ENCODE measurements around the gene FAR2. TPM values are rescaled to one million over a fixed set of nuclear protein-coding genes. Genes with fewer than 3 reads are reported as not detected.

FAR2 gene
- total RNA-seq, 6 experiments from 2014 or later = 0.17 to 14.0 (median 8.5) TPM

GRCh38 chr12:29239336-29239735 is 90.3 kb downstream of the FAR2 start:
- H3K9me3 Mint-ChIP-seq = peaks cover 4% of the 10 kb centered on the region
- no peak overlapping the region for H3K4me3 Mint-ChIP-seq
- peaks cover 15% of the 10 kb centered on the region; the same call in 1 of the 2 replicates for H3K4me1 Mint-ChIP-seq (ENCODE audit: low read depth)
- TF ChIP-seq, protein P1, sequence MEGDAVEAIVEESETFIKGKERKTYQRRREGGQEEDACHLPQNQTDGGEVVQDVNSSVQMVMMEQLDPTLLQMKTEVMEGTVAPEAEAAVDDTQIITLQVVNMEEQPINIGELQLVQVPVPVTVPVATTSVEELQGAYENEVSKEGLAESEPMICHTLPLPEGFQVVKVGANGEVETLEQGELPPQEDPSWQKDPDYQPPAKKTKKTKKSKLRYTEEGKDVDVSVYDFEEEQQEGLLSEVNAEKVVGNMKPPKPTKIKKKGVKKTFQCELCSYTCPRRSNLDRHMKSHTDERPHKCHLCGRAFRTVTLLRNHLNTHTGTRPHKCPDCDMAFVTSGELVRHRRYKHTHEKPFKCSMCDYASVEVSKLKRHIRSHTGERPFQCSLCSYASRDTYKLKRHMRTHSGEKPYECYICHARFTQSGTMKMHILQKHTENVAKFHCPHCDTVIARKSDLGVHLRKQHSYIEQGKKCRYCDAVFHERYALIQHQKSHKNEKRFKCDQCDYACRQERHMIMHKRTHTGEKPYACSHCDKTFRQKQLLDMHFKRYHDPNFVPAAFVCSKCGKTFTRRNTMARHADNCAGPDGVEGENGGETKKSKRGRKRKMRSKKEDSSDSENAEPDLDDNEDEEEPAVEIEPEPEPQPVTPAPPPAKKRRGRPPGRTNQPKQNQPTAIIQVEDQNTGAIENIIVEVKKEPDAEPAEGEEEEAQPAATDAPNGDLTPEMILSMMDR (IDR thresholded peaks at IDR 0.05) = no peak
- H3K27me3 Mint-ChIP-seq (ENCODE audit: insufficient read depth) = no peaks in the 10 kb centered on the region; the same call in 1 of the 2 replicates
- no peaks in the 10 kb centered on the region for H3K36me3 Mint-ChIP-seq (ENCODE audit: low read depth)
- no peak for DNase-seq
- H3K27ac Mint-ChIP-seq = no peak overlapping the region

DNA sequence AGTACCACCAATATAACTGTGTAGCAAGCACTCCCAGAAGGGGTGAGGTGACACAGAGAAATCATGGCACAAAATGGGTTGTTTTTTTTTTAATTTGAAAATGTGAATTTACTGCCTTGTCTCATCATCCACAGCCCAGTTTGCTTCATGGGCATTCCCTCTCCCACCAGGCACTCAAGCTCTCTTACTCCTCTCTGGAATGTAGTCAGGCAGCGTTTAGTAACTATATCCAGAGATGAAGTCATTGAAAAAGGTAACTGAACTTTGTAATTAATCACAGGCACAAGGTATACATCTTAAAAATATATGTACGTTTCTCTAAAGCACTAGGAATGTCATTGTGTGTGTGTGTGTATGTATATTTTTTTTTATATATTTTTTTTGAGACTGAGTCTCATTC is 91.4 kb downstream of the FAR2 start:
- Mint-ChIP-seq H3K27me3 (ENCODE audit: insufficient read depth) (peaks cover 3% of the 10 kb centered on the region), H3K9me3 (peaks cover 4% of the 10 kb centered on the region), H3K4me1 (ENCODE audit: low read depth) (peaks cover 15% of the 10 kb centered on the region; the same call in 1 of the 2 replicates), H3K27ac (no peak overlapping the region), H3K36me3 (ENCODE audit: low read depth) (no peaks in the 10 kb centered on the region), H3K4me3 (no peak overlapping the region)
- no peak for DNase-seq
- TF ChIP-seq, protein P1 (IDR thresholded peaks at IDR 0.05) = no peak

DNA sequence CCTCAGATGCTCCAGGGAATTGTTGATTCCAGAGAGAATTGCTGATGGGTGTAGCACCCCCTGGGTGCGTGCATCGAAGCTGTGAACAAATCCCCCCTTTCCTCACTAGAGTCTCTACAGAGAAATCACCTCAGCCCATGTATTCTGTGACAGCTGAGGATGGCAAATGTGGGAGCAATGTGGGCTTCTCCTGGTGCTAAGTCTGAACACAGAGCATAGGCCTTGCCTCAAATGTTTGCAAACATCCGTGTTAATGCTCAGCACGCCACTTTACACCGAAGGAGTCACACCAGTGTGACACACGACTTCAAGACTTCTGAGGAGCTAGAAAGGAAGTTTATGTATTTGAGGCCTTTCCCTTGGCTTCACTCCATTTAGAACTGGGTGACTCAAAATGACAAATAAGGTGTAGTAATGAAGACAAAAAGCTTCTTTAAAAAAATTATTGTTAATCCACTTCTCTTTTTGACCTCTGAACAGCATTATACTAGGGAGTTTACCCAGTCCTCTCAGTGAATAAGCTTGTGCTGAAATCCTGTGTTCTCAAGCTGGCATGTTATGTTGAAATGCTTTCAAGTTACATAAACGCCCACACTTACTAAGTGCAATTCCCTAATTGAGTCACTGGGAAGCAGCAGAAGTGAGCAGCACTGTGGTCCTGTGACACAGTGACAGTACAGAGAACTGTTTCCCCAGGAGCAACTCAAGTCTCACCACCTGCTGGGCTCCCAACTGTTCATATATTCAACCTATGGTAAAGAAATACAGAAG is 92.9 kb downstream of the FAR2 start:
- TF ChIP-seq, protein P1 (IDR thresholded peaks at IDR 0.05) = no peak
- Mint-ChIP-seq H3K4me3 (no peak overlapping the region), H3K27me3 (ENCODE audit: insufficient read depth) (peaks cover 3% of the 10 kb centered on the region), H3K36me3 (ENCODE audit: low read depth) (no peaks in the 10 kb centered on the region), H3K4me1 (ENCODE audit: low read depth) (peaks cover 15% of the 10 kb centered on the region; the same call in 1 of the 2 replicates), H3K27ac (no peak overlapping the region), H3K9me3 (peaks cover 4% of the 10 kb centered on the region)
- peak; percentile 1 for DNase-seq

- Mint-ChIP-seq H3K27ac (no peak overlapping the region), H3K9me3 (peaks cover 4% of the 10 kb centered on the region), H3K4me1 (ENCODE audit: low read depth) (peaks cover 15% of the 10 kb centered on the region; the same call in 1 of the 2 replicates), H3K36me3 (ENCODE audit: low read depth) (no peaks in the 10 kb centered on the region), H3K27me3 (ENCODE audit: insufficient read depth) (peaks cover 3% of the 10 kb centered on the region), H3K4me3 (no peak overlapping the region)
- TF ChIP-seq, protein P1 (IDR thresholded peaks at IDR 0.05) = no peak
- DNase-seq = no peak
Observed at GRCh38 chr12:29242921-29243431, 93.9 kb downstream of the FAR2 start.

DNA sequence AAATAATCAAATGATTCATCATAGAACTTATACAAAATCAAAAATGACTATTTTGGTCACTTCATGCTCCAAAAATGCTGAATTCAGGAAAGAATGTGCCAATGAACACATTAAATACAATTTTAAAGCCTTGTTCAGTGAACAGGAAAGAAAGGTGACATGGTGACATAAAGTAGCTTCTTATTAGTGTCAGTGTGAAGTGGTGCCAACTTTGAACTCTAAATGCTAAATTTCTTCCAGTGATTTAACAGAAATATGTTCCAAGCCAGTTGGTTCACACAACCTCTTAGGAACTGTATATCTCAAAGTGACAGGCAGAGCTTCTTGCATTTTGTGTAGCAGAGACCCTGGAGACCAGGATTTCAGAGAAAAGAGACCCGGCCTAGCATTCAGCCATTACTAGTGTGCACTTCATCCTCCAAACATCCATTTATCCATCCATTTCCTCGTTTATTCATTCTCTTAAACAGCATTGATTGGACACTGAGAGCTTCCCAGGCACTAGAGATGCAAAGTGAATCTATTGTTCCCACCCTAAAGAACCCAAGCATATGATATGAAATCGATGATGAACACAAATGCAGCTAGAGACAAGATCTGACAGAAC is 95.2 kb downstream of the FAR2 start:
- no peak overlapping the region for H3K4me3 Mint-ChIP-seq
- H3K36me3 Mint-ChIP-seq (ENCODE audit: low read depth) = no peaks in the 10 kb centered on the region
- H3K27ac Mint-ChIP-seq = no peak overlapping the region; the same call in 1 of the 2 replicates
- H3K9me3 Mint-ChIP-seq = peaks cover 4% of the 10 kb centered on the region
- no peak for DNase-seq
- H3K4me1 Mint-ChIP-seq (ENCODE audit: low read depth) = peaks cover 15% of the 10 kb centered on the region; the same call in 1 of the 2 replicates
- peaks cover 3% of the 10 kb centered on the region for H3K27me3 Mint-ChIP-seq (ENCODE audit: insufficient read depth)
- TF ChIP-seq, protein P1 (IDR thresholded peaks at IDR 0.05) = no peak

All from HFFc6 (cell line).